H1 (cell line): ENCODE measurements around the gene HMCN2. TPM values are rescaled to one million over a fixed set of nuclear protein-coding genes. Genes with fewer than 3 reads are reported as not detected.
A peak's percentile ranks its signal among the peaks of the same experiment; 100 is the strongest.

Experiments
- CTCF ChIA-PET: fragments of 300-600 bp; sonication (Branson Sonifier 250); formaldehyde crosslinking; loops from one replicate; lab custom pipeline; 2021; ENCODE audit not compliant: partially characterized antibody; lab: Charles Lee
- POLR2A ChIA-PET: fragments of 300-600 bp; sonication (Branson Sonifier 250); formaldehyde crosslinking; loops from one replicate; lab custom pipeline; 2021; ENCODE audit warnings: inconsistent platforms; ENCODE audit not compliant: partially characterized antibody; lab: Charles Lee
- DNase-seq, 2 experiments: peaks; one replicate each; pipeline versions ENCODE4 v3.0.0 to v3.0.0-alpha.2; 2010 to 2022; ENCODE audit warnings: low spot score in 2 of 2, low read depth in 1 of 2, mixed read lengths in 1 of 2
- FAIRE-seq: peaks from 2 replicates; lab custom pipeline; 2011; peaks lifted over from hg19 to GRCh38; lab: Jason Lieb, UNC
- H2AFZ ChIP-seq: 2 replicates; pipeline ENCODE4 v1.8.1; 2012; ENCODE audit warnings: low read length, inconsistent platforms
- H2AK5ac ChIP-seq: 2 replicates; pipeline ENCODE4 v1.6.1; 2013; ENCODE audit warnings: low read depth, low read length
- H2BK120ac ChIP-seq: replicated peaks from 2 replicates; pipeline ENCODE3; 2013; ENCODE audit warnings: low read depth, low read length, inconsistent platforms
- H2BK12ac ChIP-seq: 2 replicates; pipeline ENCODE4 v1.6.1; 2013; ENCODE audit warnings: low read depth, low read length
- H2BK15ac ChIP-seq: 2 replicates; pipeline ENCODE4 v1.6.1; 2013; ENCODE audit warnings: low read length
- H2BK20ac ChIP-seq: 2 replicates; pipeline ENCODE4 v1.6.1; 2013; ENCODE audit warnings: low read length
- H2BK5ac ChIP-seq: 2 replicates; pipeline ENCODE4 v1.6.1; 2013; ENCODE audit warnings: low read depth, low read length
- H3K14ac ChIP-seq: 2 replicates; pipeline ENCODE4 v1.6.1; 2013; ENCODE audit warnings: inconsistent platforms; ENCODE audit not compliant: insufficient read length
- H3K18ac ChIP-seq: 2 replicates; pipeline ENCODE4 v1.6.1; 2013; ENCODE audit warnings: low read length; ENCODE audit errors: extremely low read depth
- H3K23ac ChIP-seq: 2 replicates; pipeline ENCODE4 v1.6.1; 2013; ENCODE audit warnings: inconsistent platforms; ENCODE audit not compliant: insufficient read length
- H3K23me2 ChIP-seq: 2 replicates; pipeline ENCODE4 v1.6.1; 2013; ENCODE audit warnings: low read depth, low read length
- H3K27ac ChIP-seq: 2 replicates; pipeline ENCODE4 v1.6.1; 2011; ENCODE audit warnings: low read depth, low read length, inconsistent platforms
- H3K27me3 ChIP-seq, 4 experiments: replicated peaks in 1 of 4; 1 replicate in 1 of 4; 2 replicates in 3 of 4; pipeline versions ENCODE4 v1.6.1 to v1.8.1; 2011 to 2013; ENCODE audit warnings: low read length in 3 of 4, mild to moderate bottlenecking in 3 of 4, inconsistent platforms in 2 of 4, mixed read lengths in 2 of 4, moderate library complexity in 1 of 4; ENCODE audit not compliant: control insufficient read depth in 3 of 4, insufficient read depth in 3 of 4; ENCODE audit errors: extremely low read depth in 1 of 4
- H3K36me3 ChIP-seq, 4 experiments: 2 replicates each; pipeline versions ENCODE4 v1.6.1 to v1.8.1; 2011 to 2013; ENCODE audit warnings: mild to moderate bottlenecking in 4 of 4, low read length in 3 of 4, moderate library complexity in 2 of 4, control low read depth in 1 of 4, inconsistent platforms in 1 of 4; ENCODE audit not compliant: insufficient read depth in 4 of 4, control insufficient read depth in 2 of 4
- H3K4ac ChIP-seq: replicated peaks from 2 replicates; pipeline ENCODE3; 2013; ENCODE audit warnings: low read length, low read depth, mixed read lengths, inconsistent platforms; ENCODE audit not compliant: insufficient read length
- H3K4me1 ChIP-seq, 4 experiments: replicated peaks in 1 of 4; 1 replicate in 1 of 4; 2 replicates in 3 of 4; pipeline versions ENCODE4 v1.6.1 to v1.8.1; 2011 to 2013; ENCODE audit warnings: low read length in 3 of 4, inconsistent platforms in 2 of 4, mixed read lengths in 1 of 4; ENCODE audit not compliant: insufficient read depth in 4 of 4, control insufficient read depth in 3 of 4
- H3K4me2 ChIP-seq, 2 experiments: 2 replicates each; pipeline versions ENCODE4 v1.6.1 to v1.8.1; 2011 to 2013; ENCODE audit warnings: low read depth in 2 of 2, low read length in 2 of 2, control low read depth in 1 of 2, inconsistent platforms in 1 of 2, mild to moderate bottlenecking in 1 of 2; ENCODE audit not compliant: insufficient read depth in 1 of 2
- H3K4me3 ChIP-seq, 4 experiments: fragments of 200-600, 300-600 bp in 1 of 4; sonication (generic), shearing (Covaris generic), sonication (Bioruptor Twin) in 1 of 4; 2 replicates each; pipeline versions ENCODE4 v1.5.1 to v1.8.1; 2011 to 2016; ENCODE audit warnings: low read length in 4 of 4, low read depth in 3 of 4, control low read depth in 2 of 4, inconsistent platforms in 2 of 4, mild to moderate bottlenecking in 2 of 4, mixed read lengths in 1 of 4, moderate library complexity in 1 of 4; ENCODE audit not compliant: insufficient read depth in 2 of 4; ENCODE audit errors: extremely low read depth in 1 of 4
- H3K56ac ChIP-seq: replicated peaks from 2 replicates; pipeline ENCODE3; 2013; ENCODE audit warnings: low read depth, mild to moderate bottlenecking, mixed read lengths, low read length, inconsistent platforms; ENCODE audit not compliant: insufficient read length
- H3K79me1 ChIP-seq: 2 replicates; pipeline ENCODE4 v1.6.1; 2013; ENCODE audit warnings: low read depth, low read length, control low read depth
- H3K79me2 ChIP-seq, 2 experiments: 2 replicates each; pipeline versions ENCODE4 v1.6.1 to v1.8.1; 2012 to 2013; ENCODE audit warnings: low read length in 2 of 2, mild to moderate bottlenecking in 2 of 2, inconsistent platforms in 1 of 2; ENCODE audit not compliant: insufficient read depth in 2 of 2, control insufficient read depth in 1 of 2
- H3K9ac ChIP-seq, 4 experiments: replicated peaks in 1 of 4; 1 replicate in 1 of 4; 2 replicates in 3 of 4; pipeline versions ENCODE4 v1.6.1 to v1.8.1; 2011 to 2013; ENCODE audit warnings: low read depth in 3 of 4, low read length in 3 of 4, control low read depth in 2 of 4, mild to moderate bottlenecking in 2 of 4, moderate library complexity in 2 of 4, inconsistent platforms in 1 of 4; ENCODE audit errors: extremely low read depth in 1 of 4
- H3K9me3 ChIP-seq, 2 experiments: 2 replicates each; pipeline versions ENCODE4 v1.6.1 to v1.8.1; 2012 to 2013; ENCODE audit warnings: mild to moderate bottlenecking in 2 of 2, moderate library complexity in 2 of 2, control low read depth in 1 of 2, inconsistent platforms in 1 of 2, low read depth in 1 of 2, low read length in 1 of 2, mixed read lengths in 1 of 2; ENCODE audit not compliant: insufficient read depth in 2 of 2
- H4K20me1 ChIP-seq, 2 experiments: replicated peaks in 1 of 2; 2 replicates each; pipeline versions ENCODE3 to v1.8.1; 2011 to 2013; ENCODE audit warnings: inconsistent platforms in 2 of 2, low read length in 2 of 2, mild to moderate bottlenecking in 1 of 2; ENCODE audit not compliant: insufficient read depth in 2 of 2, control insufficient read depth in 1 of 2
- H4K5ac ChIP-seq: 2 replicates; pipeline ENCODE4 v1.6.1; 2013; ENCODE audit warnings: low read length, low read depth, mixed read lengths, inconsistent platforms; ENCODE audit not compliant: insufficient read length
- H4K8ac ChIP-seq: 2 replicates; pipeline ENCODE4 v1.8.0; 2013; ENCODE audit warnings: mild to moderate bottlenecking, moderate library complexity, low read length, inconsistent platforms; ENCODE audit not compliant: insufficient read depth; ENCODE audit errors: extremely low read depth
- H4K91ac ChIP-seq: replicated peaks from 2 replicates; pipeline ENCODE3; 2013; ENCODE audit warnings: low read length, mixed read lengths, inconsistent platforms; ENCODE audit not compliant: insufficient read length
- KDM5A ChIP-seq: fragments of 200-600 bp; IDR thresholded peaks from 2 replicates; pipeline ENCODE4 v1.7.1; 2012; ENCODE audit warnings: mild to moderate bottlenecking, low read length, inconsistent platforms, mixed read lengths
- MAFK ChIP-seq: IDR thresholded peaks from 2 replicates; pipeline ENCODE4 v1.6.1; 2012; ENCODE audit warnings: low read depth, mild to moderate bottlenecking, improper control_type of control experiment, low read length
- POLR2A ChIP-seq, 2 experiments: IDR thresholded peaks; 1 replicate in 1 of 2; 2 replicates in 1 of 2; pipeline ENCODE4 v1.6.1; 2011; ENCODE audit warnings: low read depth in 2 of 2, low read length in 2 of 2, mild to moderate bottlenecking in 2 of 2; ENCODE audit errors: control extremely low read depth in 1 of 2
- RXRA ChIP-seq: IDR thresholded peaks from 2 replicates; pipeline ENCODE4 v1.6.1; 2011; ENCODE audit warnings: low read depth, mild to moderate bottlenecking, low read length, moderate library complexity; ENCODE audit not compliant: insufficient read depth
- SP1 ChIP-seq: IDR thresholded peaks from 2 replicates; pipeline ENCODE4 v1.6.1; 2011; ENCODE audit warnings: low read depth, low read length
- SP2 ChIP-seq: IDR thresholded peaks from 2 replicates; pipeline ENCODE4 v1.6.1; 2012; ENCODE audit warnings: mild to moderate bottlenecking, low read length, inconsistent platforms
- TBP ChIP-seq: IDR thresholded peaks from 2 replicates; pipeline ENCODE4 v1.6.1; 2011; ENCODE audit warnings: low read depth, low read length, improper control_type of control experiment
- WGBS, 2 experiments: shearing (Covaris generic) in 1 of 2; methylation state at CpG; one replicate each; pipeline versions ENCODE4 v1.1.6 to v1.1.7; 2013 to 2015; ENCODE audit warnings: low lambda C conversion rate in 2 of 2, mixed read lengths in 2 of 2, inconsistent platforms in 1 of 2, low coverage in 1 of 2, missing lambda C conversion rate in 1 of 2; ENCODE audit not compliant: insufficient replicate concordance in 2 of 2, insufficient coverage in 1 of 2, insufficient read length in 1 of 2; ENCODE audit errors: extremely low coverage in 1 of 2, missing lambda C conversion rate in 1 of 2; 5-methylcytosine and 5-hydroxymethylcytosine counted together
- polyA plus RNA-seq, 7 experiments: library from polyadenylated mRNA; depleted of rRNA in 3 of 7; stranded (reverse) in 5 of 7; unstranded in 2 of 7; fragments of >200 nt in 5 of 7; fragments of 200-250 nt in 2 of 7; gene quantifications; 1 replicate in 5 of 7; 2 replicates in 1 of 7; 4 replicates in 1 of 7; pipeline versions ENCODE4 v1.2.1 to v1.2.3, GENCODE V29; 2011 to 2013; ENCODE audit warnings: missing spikeins in 2 of 7, mixed read lengths in 2 of 7
- total RNA-seq: library from RNA; stranded (reverse); fragmentation: NEBNext Ultra II Directional; extraction: Animal tissue kit (Norgen Biotek cat#: 25700); gene quantifications from 2 replicates; pipeline ENCODE4 v1.2.1, GENCODE V29; 2021
- TF ChIP-seq, protein P1 (sequence below), 3 experiments: IDR thresholded peaks; 1 replicate in 2 of 3; 2 replicates in 1 of 3; pipeline versions ENCODE4 v1.5.1 to v1.6.1; 2011; ENCODE audit warnings: low read length in 3 of 3, mild to moderate bottlenecking in 3 of 3, inconsistent platforms in 2 of 3, low read depth in 1 of 3, moderate library complexity in 1 of 3; ENCODE audit not compliant: insufficient read depth in 1 of 3; ENCODE audit errors: control extremely low read depth in 1 of 3
- TF ChIP-seq, protein P2 (sequence below): IDR thresholded peaks from 2 replicates; pipeline ENCODE4 v1.6.1; 2011; ENCODE audit warnings: low read depth, mild to moderate bottlenecking, low read length; ENCODE audit not compliant: insufficient read depth

The HMCN2 gene
- total and polyA plus RNA-seq, 2 of the 8 experiments (the other 6 are each of a cell fraction or from before 2014, with no cell fraction given), result 5.0 to 9.1 TPM

DNA sequence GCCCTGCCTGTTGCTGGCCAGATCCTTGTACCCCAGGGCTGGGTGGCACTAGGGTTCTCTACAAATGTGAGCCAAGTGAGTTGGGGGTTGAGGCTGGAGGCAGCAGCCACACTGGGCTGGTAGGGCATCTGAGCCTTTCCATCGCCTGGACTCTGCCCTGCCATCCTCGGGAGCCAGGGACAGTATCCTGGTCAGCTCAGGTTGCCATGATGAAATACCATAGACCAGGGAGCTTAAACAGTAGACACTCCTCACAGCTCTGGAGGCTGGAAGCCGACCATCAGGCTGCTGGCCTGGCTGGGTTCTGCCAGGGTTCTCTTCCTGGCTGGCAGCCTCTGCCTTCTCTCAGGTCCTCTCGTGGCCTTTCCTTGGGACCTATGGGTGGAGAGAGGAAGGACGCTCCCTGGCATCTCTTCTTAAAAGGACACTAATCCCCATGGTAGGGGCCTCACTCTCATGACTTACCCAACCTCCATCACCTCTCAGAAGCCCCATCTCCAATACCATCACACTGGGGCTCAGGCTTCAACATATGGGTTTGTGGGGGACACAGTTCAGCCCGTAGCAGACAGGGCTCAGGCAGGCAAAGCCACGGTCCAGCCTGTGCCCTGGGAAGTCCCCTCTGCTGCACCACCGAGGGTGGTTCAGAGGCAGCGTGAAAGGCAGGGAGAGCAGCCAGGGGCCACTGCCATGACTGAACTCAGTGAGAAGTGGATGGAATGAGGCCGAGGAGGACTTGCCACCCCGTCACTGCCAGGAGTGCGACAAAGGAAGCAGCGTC is 50.1 kb downstream of the HMCN2 start:
- Histone ChIP-seq H2BK120ac (no peak overlapping the region), H4K20me1 (peaks cover 0 to 5% of the 10 kb centered on the region in 2 experiments), H3K36me3 (0 out of 8 replicates have a peak, but pooled peaks cover 0 to 2% (median 0%) of the 10 kb centered on the region in 4 experiments), H3K4me2 (no peak overlapping the region), H2BK20ac (no peak overlapping the region; the same call in 1 of the 2 replicates), H3K23me2 (no peaks in the 10 kb centered on the region), H3K4ac (no peak overlapping the region), H3K9me3 (no peaks in the 10 kb centered on the region), H3K9ac (no peak overlapping the region), H3K56ac (no peak overlapping the region), H2BK5ac (peak overlapping the region; percentile 85; the same call in 1 of the 2 replicates), H2AK5ac (peak overlapping the region; percentile 48; the same call in 1 of the 2 replicates), H3K27ac (no peak overlapping the region; the same call in 1 of the 2 replicates), H4K5ac (no peak overlapping the region), H3K79me1 (no peaks in the 10 kb centered on the region), H2BK15ac (peak overlapping the region; percentile 88; the same call in 1 of the 2 replicates), H4K8ac (peak overlapping the region; percentile 7; the same call in 1 of the 2 replicates), H4K91ac (peak overlapping the region; percentile 44), H2BK12ac (peak overlapping the region; percentile 39; the same call in 1 of the 2 replicates), H3K27me3 (no peaks in the 10 kb centered on the region), H3K18ac (peak overlapping the region; percentile 25), H3K14ac (no peak overlapping the region), H2AFZ (no peak overlapping the region), H3K79me2 (no peaks in the 10 kb centered on the region), H3K4me1 (peaks cover 0 to 13% (median 2%) of the 10 kb centered on the region in 4 experiments; a peak in 4 of 7 replicates), H3K23ac (no peak overlapping the region), H3K4me3 (no peak overlapping the region)
- WGBS, 2 experiments, result 87% methylated on average over 13 of the region's 13 CpGs; no CpG with 5 or more reads in 1 of the 2 experiments
- POLR2A ChIA-PET, result interaction anchor here (1.4 to 1.6 kb wide), 2 partner anchors 12 to 27 kb away, joined by 3 to 4 read pairs; no protein-coding TSS in a partner anchor
- no peak for DNase-seq
- FAIRE-seq, result no peak
- CTCF ChIA-PET, result interaction anchor here (0.7 to 6.6 kb wide), 10 partner anchors 12 to 249 kb away, joined by 3 to 47 read pairs (median 4); no protein-coding TSS in a partner anchor
- no peak for TF ChIP-seq SP1
- no peak for TF ChIP-seq POLR2A (IDR thresholded peaks at IDR 0.05; ENCODE audit: control extremely low read depth in 1 of 2, low read depth in 2 of 2, low read length in 2 of 2)
- TF ChIP-seq, protein P1, sequence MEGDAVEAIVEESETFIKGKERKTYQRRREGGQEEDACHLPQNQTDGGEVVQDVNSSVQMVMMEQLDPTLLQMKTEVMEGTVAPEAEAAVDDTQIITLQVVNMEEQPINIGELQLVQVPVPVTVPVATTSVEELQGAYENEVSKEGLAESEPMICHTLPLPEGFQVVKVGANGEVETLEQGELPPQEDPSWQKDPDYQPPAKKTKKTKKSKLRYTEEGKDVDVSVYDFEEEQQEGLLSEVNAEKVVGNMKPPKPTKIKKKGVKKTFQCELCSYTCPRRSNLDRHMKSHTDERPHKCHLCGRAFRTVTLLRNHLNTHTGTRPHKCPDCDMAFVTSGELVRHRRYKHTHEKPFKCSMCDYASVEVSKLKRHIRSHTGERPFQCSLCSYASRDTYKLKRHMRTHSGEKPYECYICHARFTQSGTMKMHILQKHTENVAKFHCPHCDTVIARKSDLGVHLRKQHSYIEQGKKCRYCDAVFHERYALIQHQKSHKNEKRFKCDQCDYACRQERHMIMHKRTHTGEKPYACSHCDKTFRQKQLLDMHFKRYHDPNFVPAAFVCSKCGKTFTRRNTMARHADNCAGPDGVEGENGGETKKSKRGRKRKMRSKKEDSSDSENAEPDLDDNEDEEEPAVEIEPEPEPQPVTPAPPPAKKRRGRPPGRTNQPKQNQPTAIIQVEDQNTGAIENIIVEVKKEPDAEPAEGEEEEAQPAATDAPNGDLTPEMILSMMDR (IDR thresholded peaks at IDR 0.05; ENCODE audit: control extremely low read depth in 1 of 3, insufficient read depth in 1 of 3, low read depth in 1 of 3, low read length in 3 of 3), result no peak
- TF ChIP-seq RXRA, result no peak
- TF ChIP-seq, protein P2, sequence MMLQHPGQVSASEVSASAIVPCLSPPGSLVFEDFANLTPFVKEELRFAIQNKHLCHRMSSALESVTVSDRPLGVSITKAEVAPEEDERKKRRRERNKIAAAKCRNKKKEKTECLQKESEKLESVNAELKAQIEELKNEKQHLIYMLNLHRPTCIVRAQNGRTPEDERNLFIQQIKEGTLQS, result no peak
- TF ChIP-seq KDM5A, result no peak
- no peak for TF ChIP-seq TBP
- no peak for TF ChIP-seq MAFK
- no peak for TF ChIP-seq SP2
